Stimulated activated CD4-positive, alpha-beta T cell treated with anti-CD3 and anti-CD28 coated beads, Interleukin-1b, Interleukin-23, amount 100 ng/mL, for 1 hour (primary cell): ENCODE results near the gene UNK.
"Not testable (repeated sequence)": the region's sequence is repeated elsewhere in the genome, so short reads cannot be mapped to it uniquely, and the experiment has no call there.

Experiments
- DNase-seq, 2 donors: peaks; one replicate each; pipeline ENCODE4 v3.0.0-alpha.2; 2020; ENCODE audit warnings: low read depth in 2 of 2

UNK gene

DNA sequence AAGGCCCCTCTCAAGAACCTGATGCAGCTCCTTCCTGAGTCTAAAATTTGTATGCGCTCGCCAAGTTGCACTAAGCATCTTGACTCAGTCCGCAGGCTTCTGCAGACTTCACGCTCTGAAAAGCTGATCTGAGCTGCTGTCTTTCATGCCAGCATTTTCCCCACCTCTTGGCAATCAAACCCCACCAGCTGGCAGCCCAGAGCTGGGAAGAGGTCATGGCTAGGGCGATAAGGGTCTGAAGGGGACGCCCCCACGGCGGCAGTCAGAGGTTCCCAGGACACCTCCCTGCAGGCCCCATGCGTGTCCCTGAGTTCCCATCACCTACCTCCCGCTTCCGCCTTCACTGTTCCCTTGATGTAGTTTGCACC, 64.7 kb downstream of the UNK start:
- DNase-seq: no peak

DNA sequence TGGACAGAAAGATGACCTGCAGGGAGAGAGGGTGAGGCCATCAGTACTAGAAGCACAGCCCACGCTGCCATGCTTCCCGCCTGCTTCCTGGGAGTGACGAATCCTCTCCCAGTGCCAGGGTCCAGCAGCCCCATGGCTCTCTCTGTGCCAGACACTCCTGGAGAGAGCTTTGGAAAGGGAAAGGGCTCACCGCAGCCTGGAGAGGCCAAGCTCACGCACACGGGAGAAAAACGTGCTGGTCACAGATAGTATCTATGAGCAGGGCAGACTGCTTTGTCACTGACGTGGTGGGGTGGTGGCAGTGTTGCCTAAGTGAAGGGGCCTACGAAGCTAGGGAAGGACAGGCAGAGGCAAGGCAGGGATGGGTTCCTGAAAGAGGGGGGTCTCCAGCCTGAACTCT, 65.1 kb downstream of the UNK start:
- DNase-seq: no peak

- no peak for DNase-seq
These were observed 66.5 kb downstream of the UNK start for GRCh38 chr17:75850928-75851692.

DNA sequence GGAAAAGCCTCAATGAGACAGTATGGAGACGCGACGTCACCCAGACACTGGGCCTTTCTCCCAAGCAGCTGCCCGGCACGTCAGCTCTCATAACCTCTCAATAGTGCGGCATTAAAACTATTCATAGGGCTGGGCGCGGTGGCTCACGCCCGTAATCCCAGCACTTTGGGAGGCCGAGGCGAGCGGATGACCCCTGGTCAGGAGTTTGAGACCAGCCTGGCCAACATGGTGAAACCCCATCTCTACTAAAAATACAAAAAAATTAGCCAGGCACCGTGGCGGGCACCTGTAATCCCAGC, 67.0 kb downstream of the UNK start:
- not testable (repeated sequence) for DNase-seq

GRCh38 chr17:75853433-75853832, 68.8 kb downstream of the UNK start:
- DNase-seq: no peak

DNA sequence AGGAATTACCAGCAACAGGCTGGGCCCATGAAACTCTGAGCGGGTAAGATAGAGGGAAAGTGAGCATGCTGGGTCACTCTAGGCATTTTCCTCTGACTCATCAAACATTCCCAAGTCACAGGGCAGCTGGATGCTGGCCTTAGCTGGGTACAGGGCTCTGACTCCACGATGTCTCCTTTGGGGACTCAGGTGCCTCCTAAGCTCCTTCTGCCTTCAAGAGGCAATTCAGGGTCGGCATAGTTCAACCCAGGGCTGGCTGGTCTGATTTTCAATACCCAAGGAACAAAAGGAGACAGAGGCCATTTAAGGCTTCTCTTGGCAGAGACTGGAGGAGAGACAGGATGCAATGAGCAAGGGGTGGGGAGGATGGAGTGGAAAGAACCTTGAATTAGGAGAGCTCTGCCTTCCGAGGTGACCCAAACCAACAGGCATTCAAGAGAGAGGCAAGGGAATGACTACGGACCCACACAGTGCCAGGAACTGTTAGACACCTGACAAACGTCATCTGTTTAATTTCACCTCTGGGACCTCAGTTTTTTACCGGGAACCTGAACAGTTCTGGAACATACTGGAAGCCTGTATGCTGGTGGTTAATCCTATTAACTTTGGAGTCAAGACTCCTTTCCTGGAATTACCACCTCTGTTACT, 69.6 kb downstream of the UNK start:
- no peak for DNase-seq

DNA sequence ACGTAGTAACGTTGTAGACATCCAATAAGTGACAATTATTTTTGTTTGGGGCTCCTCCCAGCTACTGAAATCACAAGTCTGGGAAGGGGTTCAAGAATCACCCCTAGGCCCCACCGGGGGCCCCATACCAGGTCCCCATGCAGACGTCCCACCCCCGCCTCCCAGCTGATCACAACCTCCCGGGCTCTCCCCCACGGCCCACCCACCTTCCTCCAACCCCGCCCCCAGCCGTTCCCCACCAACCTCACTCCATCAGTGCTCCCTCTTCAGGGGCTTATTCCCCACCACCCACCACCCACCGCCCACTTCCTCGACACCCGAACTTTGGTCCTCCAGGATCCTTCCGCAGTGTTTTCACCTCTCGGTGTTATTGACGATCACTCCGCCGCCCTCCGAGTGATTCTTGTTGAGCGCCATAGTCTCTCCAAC, 70.3 kb downstream of the UNK start:
- peak in 1 of 2 donors; percentile 39 for DNase-seq

- DNase-seq: peak; percentile 87 to 94
These were observed 70.9 kb downstream of the UNK start, which contains the start of gene WBP2 for GRCh38 chr17:75855310-75856061. WBP2 (minus strand) TSS chr17:75855335; CDS start chr17:75855297, 38 bp downstream.

DNA sequence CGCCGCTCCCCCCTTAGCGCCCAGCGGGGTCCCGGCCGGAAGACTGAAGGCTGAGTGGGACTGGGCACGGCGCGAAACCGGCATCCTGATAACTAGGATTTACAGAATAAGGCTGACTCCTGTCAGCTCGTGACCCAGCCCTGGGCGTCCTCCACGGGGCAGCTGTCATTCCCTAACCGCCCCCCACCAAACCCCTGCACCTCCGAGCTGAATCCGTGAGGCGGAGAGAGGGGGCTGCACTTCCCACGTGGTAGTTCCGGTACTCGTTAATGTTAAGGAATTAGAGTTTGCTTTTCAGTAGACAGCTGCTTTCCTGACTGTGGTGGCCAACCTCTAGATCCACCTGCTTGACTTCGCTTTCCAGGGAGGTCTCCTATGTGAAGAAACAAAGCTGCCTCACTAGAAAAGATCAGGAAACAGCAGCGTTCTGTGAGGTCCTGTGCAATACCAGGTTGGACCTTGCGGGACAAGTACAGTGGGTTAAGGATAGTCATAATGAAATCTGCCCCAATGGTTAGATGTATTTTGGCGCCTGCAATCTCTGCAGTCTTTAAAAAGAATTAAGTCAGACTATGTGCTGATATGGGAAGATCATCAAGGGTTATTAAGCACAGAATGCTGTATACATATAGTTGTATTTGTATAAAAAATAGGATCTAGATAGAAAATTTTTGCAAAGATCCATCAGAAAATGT, 71.6 kb downstream of the UNK start:
- DNase-seq: no peak

GRCh38 chr17:75859358-75859757, 74.8 kb downstream of the UNK start:
- DNase-seq: not testable (repeated sequence)

DNA sequence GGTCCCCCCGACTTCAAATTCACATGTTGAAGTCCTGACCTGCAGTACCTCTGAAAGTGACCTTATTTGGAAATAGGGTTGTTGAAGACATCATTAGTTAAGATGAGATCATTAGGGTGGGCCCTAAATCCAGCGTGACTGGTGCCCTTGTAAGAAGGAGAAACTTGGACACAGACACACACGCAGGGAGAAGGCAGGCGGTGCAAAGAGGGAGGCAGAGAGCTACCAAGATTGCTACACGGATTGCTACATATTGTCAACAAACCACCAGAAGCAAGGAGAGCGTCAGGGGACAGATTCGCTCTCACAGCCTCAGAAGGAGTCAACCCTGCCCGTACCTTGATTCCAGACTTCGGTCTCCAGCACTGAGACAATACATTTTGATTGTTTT, 77.3 kb downstream of the UNK start:
- no peak for DNase-seq

- DNase-seq: no peak
These were observed 79.9 kb downstream of the UNK start for GRCh38 chr17:75864448-75864871.

GRCh38 chr17:75864887-75865286, 80.3 kb downstream of the UNK start:
- DNase-seq: not testable (repeated sequence)

DNA sequence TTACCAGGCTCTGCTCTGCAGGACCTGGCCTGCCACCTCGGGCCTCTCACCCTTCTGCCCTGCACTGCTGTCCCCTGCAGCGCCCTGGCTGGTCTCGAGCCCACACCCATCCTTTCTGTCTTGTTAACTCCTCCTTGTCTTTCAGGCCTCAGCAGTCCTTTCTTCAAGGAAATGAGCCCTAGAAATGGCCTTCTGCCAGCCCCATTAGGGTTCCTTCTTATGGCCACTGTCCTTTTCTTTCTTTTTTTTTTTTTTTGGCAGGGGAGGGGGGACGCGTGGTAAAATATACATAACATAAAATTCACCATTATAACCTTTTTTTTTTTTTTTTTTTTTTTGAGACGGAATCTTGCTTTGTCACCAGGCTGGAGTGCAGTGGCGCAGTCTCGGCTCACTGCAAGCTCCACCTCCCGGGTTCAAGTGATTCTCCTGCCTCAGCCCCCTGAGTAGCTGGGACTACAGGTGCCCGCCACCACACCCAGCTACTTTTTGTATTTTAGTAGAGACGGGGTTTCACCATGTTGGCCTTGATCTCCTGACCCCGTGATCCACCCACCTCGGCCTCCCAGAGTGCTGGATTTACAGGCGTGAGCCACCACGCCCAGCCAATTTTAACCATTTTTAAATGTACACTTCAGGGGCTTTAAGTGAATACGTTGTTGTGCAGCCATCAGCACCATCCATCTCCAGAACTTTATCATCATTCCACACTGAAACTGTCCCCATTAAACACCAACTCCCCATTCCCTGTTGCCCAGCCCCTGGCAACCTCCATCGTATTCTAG, 81.0 kb downstream of the UNK start:
- DNase-seq: not testable (repeated sequence)

- not testable (repeated sequence) for DNase-seq
These were observed 84.2 kb downstream of the UNK start for GRCh38 chr17:75868730-75869281.

DNA sequence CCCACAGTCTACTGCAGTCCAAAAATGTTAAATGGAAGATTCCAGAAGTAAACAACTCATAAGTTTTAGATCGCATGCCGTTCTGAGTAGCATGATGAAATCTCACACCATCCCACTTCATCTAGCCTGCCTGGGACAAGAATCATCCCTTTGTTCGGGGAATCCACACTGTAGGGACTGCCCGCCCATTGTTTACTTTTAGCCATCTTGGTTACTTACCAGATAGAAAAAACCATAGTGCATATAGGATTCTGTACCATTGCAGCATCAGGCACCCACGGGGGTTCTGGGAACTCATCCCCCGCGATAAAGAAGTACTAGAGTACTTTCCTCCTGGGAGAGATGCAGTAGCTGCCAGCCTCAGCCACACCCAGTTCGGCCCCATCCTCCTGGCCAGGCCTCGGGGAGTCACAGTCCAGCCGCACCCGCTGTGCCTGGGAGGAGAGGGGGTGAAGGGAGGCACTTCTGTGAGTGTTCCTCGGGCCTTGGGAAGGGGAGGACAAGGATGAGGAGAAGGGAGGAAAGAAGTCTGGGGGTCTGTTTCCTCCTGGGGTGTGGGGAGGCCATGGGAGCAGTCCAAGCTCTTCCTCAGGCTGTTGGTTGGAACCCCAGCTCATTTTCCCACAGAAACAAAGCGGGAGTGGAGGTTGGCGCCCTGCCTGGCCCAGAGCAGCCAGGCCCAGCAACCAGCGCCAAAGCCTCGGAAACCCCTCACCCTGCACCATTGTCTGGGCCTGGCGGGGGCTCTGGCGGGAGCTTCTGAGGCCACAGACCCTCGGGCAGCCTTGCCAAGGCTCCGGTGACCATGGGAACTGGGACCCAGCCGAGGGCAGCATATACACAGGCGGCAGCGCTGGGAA, 84.9 kb downstream of the UNK start:
- DNase-seq: no peak

- DNase-seq: not testable (repeated sequence)
These were observed 85.6 kb downstream of the UNK start for GRCh38 chr17:75870228-75870627.

GRCh38 chr17:75872434-75873351, 88.1 kb downstream of the UNK start:
- DNase-seq: peak in 1 of 2 donors; percentile 47
